Dermis microvascular lymphatic vessel endothelial cell (primary cell): ENCODE measurements around the gene RBMXL3. TPM values are rescaled to one million over a fixed set of nuclear protein-coding genes. Genes with fewer than 3 reads are reported as not detected.
A peak's percentile ranks its signal among the peaks of the same experiment; 100 is the strongest.
"Not testable (repeated sequence)": the region's sequence is repeated elsewhere in the genome, so short reads cannot be mapped to it uniquely, and the experiment has no call there.

ENCODE experiments used
- DNase-seq, 2 donors: peaks; one replicate each; pipeline versions ENCODE4 v3.0.0 to v3.0.0-alpha.2; 2010; ENCODE audit warnings: low read depth in 2 of 2
- total RNA-seq: library from RNA; depleted of rRNA; stranded (reverse); fragments of >200 nt; gene quantifications from 2 replicates; pipeline ENCODE4 v1.2.1, GENCODE V29; 2014

RBMXL3 gene
- total RNA-seq = not detected in 2 replicates

DNA sequence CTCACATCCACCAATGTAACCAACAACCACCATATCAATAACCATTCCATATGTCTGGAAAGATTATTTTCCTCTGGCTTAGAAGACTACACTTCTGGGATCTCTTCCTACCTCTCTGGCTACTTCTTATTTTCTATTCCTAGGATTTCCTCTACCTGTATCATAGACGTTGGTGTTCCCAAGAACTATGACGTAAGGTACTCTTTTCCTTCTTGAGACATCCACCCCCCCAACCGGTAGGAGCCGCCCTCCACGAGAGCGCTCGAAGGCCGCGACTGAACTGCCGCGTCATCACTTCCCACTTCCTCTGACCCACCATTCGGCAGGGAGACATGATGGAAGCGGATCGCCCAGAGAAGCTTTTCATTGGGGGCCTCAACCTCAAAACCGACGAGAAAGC, at the start of gene RBMXL3:
Gene RBMXL3 (plus strand): TSS at position 301 of the 400 bp plus-strand sequence. CDS start 32 bp downstream, at position 333.
- no peak for DNase-seq

DNA sequence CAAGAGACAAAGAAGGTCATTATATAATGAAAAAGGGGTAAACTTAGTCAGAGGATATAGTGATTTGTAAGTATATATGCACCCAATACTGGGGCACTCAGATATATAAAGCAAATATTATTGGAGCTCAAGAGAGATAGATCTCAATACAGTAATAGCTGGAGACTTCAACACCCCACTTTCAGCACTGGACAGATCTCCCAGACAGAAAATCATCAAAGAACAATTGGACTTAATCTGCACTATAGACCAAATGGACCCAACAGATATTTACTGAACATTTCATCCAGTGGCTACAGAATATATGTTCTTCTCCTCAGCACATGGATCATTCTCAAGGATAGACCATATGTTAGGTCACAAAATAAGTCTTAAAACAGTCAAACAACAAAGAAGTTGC, 47.2 kb upstream of the RBMXL3 start:
- no peak for DNase-seq

DNA sequence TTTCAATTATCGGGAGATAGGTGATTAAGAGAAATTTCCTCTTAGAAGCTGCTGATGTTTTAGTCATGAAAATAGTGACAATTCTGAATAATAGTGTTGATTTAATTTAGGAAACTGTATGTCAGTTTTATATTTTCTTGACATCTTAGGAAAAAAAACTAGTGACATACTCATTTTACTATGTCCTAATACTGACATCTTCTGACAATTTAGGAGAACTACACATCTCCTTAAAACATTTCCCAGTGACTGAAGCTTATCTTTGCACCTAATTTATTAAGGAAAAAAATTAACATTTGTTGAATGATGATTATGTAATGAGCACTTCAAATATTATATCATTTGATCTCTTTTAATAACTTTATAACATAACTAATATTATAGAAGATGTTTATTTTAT, 42.0 kb upstream of the RBMXL3 start:
- peak; percentile 5 to 9 for DNase-seq

DNA sequence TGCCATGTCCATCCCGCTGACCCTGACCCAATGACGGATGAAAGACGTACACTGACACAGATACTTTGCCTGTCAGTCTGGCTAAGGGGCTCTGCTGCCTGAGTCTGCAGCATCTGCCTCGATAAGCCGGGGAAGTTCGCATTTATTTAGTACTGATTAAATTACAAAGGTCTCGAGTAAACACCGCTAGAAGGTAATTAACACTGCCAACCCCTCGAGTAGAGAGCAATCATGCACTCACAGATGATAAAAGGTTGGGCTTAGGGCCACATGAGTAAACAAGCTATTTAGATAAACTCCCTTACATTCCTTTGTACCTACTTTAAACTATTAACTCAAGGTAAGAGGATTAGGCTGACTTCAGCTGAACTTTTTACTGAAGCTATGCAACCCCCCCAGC, 16.0 kb upstream of the RBMXL3 start:
- no peak for DNase-seq

DNA sequence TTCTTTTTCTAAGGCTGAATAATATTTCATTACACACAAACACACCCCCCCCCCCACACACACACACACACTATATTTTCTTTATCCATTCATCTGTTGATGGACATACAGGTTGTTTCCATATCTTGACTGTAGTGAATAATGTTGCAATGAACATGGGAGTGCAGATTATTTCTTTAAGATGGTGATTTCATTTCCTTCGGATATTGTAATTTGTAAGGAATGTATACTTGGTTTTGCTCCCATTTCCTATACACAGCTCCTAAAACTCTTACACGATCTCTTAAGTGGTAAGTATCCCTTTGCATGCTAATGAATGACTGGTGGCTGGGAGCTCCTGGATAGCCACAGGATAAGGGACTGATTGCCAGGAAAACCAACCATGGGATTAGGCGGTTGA, 14.7 kb upstream of the RBMXL3 start:
- peak in 1 of 2 donors; percentile 51 for DNase-seq

DNA sequence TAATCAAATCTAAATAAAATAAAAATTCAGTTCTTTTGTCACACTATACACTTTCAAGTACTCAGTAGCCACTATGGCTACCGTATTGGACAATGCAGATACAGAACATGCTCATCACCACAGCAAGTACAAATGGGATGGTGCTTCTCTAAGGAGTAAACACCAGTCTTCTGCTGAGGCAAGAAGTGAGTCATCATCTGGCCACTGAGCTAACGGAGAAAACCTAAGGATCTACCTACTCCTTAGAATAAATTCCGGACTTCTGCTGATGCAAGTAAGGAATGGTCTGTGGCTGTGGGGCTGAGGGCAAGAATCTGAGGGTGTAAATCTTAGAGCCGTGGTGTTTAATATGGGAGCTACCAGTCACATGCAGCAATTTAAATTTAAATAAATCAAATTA, 11.3 kb upstream of the RBMXL3 start:
- no peak for DNase-seq

DNA sequence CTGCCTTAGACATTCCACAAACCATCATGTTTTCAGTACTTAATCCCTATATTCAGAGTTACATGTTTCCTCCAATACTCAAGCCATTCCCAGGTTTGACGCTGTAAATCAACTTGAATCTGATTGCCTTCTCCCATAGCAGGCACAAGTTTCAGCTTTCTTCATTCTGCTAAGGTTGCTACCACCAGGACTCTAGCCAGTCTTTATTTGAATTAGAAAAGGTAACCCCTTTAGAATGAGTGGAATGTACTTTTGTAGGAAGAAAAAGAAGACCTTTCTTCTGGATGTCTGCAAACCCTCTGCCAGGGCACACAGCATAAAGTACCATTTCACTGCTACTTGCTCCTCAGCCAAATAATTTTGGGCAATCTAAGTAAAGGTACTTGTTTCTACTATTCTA, 10.7 kb upstream of the RBMXL3 start:
- no peak for DNase-seq

DNA sequence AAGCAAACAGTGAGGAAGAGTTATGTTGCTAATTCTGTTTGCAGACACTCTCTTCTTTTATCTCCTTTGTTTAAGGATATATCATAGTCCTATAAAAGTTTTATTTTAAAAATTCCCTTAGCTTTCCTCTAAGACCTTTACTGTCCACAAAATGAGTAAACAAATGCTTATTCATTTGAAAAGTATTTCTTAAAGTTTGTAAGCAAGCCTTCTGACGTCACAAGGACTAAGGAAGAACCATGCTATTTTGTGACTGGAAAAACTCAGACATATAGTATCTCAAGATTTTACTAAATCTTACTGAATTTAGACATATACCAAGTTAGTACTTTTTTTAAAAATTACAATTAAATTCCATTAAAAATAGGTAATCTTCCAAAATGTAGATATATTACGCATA, 5.2 kb upstream of the RBMXL3 start:
- no peak for DNase-seq

DNA sequence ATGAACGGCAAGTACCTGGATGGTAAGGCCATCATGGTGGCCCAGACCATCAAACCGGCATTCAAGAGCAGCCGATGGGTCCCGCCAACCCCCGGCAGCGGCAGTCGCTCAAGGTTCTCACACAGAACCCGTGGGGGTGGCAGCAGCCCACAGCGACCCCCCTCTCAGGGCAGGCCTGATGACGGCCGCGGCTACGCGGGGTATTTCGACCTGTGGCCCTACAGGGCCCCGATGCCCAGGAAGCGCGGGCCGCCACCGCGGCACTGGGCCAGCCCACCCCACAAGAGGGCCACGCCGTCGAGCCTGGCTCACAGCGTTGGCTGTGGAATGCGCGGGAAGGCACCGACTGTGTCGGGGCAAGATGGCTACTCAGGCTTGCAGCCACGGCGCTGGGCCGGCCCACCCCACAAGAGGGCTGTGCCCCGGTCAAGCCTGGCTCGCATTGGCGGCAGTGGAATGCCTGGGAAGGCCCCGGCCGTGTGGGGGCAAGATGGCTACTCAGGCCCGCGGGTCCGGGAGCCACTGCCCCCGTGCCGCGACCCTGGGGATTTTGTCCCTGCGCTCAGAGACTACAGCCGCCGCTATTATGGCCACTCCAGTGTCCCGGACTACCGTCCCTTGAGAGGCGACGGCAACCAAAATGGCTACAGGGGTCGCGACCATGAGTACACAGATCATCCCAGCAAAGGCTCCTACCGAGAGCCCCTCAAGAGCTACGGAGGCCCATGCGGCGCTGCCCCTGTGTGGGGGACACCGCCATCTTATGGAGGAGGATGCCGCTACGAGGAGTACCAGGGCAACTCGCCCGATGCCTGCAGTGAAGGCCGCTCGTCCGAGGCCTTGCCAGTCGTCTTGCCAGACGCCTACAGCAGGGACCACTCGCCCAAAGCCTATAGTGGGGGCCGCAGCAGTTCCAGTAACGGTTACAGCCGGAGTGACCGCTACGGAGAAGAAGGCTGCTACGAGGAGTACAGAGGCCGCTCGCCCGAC, 731 bp downstream of the RBMXL3 start:
- DNase-seq = no peak

DNA sequence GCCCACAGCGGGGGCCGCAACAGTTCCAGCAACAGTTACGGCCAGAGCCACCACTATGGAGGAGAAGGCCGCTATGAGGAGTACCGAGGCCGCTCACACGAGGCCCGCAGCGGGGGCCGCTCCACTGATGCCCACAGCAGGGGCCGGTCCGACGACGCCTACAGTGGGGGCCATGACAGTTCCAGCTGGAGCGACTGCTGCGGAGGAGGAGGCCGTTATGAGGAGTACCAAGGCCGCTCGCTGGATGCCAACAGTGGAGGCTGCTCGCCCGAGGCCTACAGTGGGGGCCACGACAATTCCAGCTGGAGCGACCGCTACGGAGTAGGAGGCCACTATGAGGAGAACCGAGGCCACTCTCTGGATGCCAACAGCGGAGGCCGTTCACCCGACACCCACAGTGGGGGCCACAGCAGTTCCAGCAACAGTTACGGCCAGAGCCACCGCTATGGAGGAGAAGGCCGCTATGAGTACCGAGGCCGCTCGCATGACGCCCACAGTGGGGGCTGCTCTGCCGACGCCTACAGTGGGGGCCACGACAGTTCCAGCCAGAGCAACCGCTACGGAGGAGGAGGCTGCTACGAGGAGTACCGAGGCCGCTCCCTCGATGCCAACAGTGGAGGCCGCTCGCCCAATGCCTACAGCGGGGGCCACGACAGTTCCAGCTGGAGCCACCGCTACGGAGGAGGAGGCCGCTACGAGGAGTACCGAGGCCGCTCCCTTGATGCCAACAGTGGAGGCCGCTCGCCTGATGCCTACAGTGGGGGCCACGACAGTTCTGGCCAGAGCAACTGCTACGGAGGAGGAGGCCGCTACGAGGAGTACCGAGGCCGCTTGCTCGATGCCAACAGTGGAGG, 1.7 kb downstream of the RBMXL3 start:
- DNase-seq = no peak

DNA sequence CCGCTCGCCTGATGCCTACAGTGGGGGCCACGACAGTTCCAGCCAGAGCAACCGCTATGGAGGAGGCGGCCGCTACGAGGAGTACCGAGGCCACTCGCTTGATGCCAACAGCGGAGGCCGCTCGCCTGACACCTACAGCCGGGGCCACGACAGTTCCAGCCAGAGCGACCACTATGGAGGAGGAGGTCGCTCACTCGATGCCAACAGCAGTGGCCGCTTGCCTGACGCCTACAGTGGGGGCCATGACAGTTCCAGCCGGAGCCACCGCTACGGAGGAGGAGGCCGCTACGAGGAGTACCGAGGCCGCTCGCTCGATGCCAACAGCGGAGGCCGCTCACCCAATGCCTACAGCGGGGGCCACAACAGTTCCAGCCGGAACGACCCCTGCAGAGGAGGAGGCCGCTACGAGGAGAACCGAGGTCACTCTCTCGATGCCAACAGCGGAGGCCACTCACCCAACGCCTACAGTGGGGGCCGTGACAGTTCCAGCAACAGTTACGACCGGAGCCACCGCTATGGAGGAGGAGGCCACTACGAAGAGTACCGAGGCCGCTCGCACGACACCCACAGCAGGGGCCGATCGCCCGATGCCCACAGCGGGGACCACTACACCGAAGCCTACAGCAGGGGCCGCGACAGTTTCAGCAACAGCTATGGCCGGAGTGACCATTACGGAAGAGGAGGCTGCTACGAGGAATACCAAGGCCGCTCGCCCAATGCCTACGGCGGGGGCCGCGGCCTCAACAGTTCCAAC, 2.5 kb downstream of the RBMXL3 start:
- DNase-seq = no peak

DNA sequence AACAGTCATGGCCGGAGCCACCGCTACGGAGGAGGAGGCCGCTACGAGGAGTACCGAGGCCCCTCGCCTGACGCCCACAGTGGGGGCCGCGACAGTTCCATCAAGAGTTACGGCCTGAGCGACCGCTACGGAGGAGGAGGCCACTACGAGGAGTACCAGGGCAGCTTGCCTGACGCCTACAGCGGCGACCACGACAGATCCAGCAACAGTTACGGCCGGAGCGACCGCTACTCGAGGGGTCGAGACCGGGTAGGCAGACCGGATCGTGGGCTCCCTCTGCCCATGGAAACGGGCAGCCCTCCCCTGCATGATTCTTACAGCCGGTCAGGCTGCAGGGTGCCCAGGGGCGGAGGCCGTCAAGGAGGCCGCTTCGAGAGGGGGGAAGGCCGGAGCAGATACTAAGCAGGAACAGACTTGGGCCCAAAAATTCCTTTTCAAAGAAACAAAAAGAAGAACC, 3.1 kb downstream of the RBMXL3 start:
- no peak for DNase-seq

DNA sequence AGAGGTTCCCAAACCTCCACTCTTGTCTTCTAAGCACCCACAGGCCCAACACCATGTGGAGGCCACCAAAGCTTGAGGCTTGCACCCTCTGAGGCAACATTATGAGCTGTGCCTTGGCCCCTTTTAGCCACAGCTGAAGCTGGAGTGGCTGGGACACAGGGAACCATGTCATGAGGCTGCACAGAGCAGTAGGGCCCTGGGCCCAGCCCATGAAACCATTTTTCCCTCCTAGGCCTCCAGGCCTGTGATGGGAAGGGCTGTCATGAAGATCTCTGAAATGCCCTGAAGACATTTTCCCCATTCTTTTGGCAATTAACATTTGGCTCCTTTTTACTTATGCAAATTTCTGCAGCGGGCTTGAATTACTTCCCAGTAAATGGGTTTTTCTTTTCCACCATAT, 14.8 kb downstream of the RBMXL3 start:
- DNase-seq = no peak

DNA sequence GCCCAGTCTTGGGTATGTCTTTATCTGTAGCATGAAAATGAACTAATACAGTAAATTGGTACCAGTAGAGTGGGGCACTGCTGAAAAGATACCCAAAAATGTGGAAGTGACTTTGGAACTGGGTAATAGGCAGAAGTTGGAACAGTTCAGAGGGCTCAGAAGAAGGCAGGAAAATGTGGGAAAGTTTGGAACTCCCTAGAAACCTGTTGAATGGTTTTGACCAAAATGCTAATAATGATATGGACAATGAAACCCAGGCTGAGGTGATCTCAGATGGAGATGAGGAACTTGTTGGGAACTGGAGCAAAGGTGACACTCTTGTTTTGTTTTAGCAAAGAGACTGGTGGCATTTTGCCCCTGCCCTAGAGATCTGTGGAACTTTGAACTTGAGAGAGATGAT, 20.3 kb downstream of the RBMXL3 start:
- DNase-seq = not testable (repeated sequence)

DNA sequence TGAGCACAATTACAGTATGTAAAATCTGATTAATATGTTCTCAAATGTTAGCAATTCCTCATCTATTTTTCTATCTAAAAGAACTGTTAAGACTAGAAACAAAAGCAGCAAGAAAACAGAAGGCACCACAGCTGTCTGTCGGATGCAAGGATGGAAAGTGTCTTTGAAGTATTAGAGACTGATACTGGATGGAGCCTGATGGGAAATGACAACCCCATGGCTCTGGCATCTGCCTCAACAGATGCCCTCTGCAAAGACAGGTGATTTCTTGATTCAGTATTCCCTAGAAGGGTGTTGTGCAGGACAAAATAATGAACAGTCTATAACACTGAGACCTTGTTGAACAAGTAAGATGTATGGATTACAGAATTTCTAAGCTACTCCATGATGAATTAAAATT, 24.9 kb downstream of the RBMXL3 start:
- DNase-seq = no peak

DNA sequence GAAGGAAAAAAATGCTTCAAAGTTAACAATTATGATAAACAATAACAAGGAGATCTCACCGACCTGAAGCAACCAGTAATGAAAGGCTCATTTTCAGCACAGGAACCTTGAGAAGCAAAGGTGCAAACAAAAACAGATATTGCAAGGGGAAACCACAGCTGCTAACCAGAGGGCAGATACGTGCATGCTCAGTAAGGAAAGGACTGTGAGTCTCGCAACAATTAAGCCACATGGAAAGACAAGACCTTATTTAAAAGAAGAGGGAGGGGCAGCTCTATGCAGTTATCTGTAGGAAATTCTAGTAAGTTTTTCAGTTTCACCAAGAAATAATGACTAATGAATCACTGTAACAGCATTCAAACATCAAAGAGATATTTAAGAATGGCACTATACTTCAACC, 25.4 kb downstream of the RBMXL3 start:
- DNase-seq = no peak

DNA sequence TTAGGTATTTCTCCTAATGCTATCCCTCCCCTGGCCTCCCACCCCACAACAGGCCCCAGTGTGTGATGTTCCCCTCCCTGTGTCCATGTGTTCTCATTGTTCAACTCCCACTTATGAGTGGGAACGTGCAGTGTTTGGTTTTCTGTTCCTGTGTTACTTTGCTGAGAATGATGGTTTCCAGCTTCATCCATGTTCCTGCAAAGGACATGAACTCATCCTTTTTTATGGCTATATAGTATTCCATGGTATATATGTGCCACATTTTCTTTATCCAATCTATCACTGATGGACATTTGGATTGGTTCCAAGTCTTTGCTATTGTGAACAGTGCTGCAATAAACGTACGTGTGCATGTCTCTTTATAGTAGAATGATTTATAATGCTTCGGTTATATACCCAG, 28.1 kb downstream of the RBMXL3 start:
- not testable (repeated sequence) for DNase-seq

DNA sequence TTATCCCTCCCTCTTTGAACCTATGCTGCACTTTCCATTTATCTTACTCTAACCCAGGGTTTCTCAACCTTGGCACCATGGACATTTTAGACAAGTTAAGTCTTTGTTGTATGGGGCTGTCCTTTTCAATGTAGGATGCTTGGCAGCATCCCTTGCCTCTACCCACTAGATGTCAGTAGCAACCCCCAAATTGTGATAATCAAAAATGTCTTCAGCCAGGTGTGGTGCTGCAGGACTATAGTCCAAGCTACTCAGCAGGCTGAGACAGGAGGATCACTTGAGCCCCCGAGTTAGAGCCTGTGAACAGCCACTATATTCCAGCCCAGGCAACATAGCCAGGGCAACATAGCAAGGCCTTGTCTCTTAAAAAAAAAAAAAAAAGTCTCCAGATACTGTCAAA, 37.7 kb downstream of the RBMXL3 start:
- peak in 1 of 2 donors; percentile 40 for DNase-seq

DNA sequence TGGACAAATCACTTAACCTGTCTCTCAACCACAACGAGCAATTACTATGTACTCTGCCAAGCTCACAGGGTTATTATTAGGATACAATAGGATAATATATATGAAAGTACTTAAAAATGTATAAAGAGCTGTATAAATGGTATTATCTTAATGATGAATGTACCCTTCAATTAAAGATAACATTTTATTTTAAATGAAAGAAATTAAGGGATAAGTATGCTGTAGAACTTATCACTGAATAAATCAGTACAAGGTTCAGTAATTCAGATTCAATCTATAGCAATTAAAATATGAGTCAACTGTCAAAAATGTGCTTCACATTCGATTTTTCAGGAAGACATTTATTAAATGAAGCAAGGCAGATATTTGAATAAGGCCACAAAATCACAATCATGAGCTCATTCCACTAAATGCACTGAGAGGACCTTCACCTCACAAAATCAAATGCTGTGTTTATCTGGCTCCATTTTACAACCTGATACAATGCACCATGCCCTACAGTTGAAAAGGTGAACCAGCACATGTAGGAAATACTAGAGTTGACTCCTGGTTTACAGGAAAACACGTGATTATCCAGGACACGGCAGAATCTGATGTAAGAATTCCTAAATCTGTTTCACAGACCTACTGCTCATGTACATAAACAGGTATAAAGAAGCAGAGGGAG, 40.3 kb downstream of the RBMXL3 start:
- DNase-seq = peak; percentile 88 to 94

DNA sequence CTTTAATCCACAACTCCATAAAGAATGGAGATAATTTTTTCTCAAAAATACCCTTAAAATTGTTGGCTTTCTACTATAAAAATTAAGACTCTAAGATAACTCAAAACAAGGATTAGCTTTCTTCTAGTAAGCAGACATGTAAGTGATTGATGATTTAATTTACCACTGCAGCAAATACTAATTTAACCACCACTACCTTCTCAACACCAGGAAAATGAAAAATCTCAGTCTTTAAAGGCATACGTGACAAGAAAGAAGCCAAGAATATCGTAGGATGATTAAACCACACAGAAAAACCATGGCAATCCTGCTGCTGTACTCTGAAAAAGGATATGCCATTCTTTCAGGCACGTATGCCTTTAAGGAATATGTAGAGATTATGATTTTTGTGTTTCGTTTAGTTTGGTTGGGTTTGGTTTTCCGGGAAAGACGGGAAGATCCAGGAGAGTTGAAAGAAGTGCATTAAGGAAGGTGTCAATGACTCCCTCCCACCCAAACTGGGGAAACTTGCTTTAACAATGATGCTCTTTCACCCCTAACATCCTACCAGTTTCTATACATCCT, 43.8 kb downstream of the RBMXL3 start:
- no peak for DNase-seq
